Lower leg skin (tissue), 4 donors: ENCODE results near the gene ELAPOR1. TPM values are rescaled to one million over a fixed set of nuclear protein-coding genes. Genes with fewer than 3 reads are reported as not detected.

Experiments
- DNase-seq, 2 donors: peaks; one replicate each; pipeline ENCODE4 v3.0.0-alpha.2; 2019; ENCODE audit warnings: low spot score in 2 of 2
- H3K4me3 ChIP-seq: fragments of 200-600 bp; sonication (generic); 2 replicates; pipeline ENCODE4 v1.5.1; 2017; ENCODE audit warnings: mild to moderate bottlenecking, low read depth; ENCODE audit not compliant: poor library complexity, severe bottlenecking
- CTCF ChIP-seq, 3 donors: fragments of 450-650 bp; IDR thresholded peaks; one replicate each; pipeline ENCODE4 v1.5.1; 2016; ENCODE audit warnings: antibody characterized with exemption in 3 of 3, mild to moderate bottlenecking in 3 of 3, moderate library complexity in 2 of 3
- POLR2A ChIP-seq, 2 donors: fragments of 450-650 bp; IDR thresholded peaks; one replicate each; pipeline ENCODE4 v1.6.1; 2016 to 2017; ENCODE audit warnings: antibody characterized with exemption in 2 of 2, mild to moderate bottlenecking in 1 of 2, moderate library complexity in 1 of 2
- WGBS, 2 donors: methylation state at CpG; one replicate each; pipeline ENCODE4 v1.1.5; 2018; 5-methylcytosine and 5-hydroxymethylcytosine counted together
- intact Hi-C: fragments of 100-400 bp; cut with DNase I; formaldehyde crosslinking; loops from one replicate; pipeline ENCODE4 v1.15.0; 2023; ENCODE audit warnings: low total_unique reads
- total RNA-seq, 4 donors: library from RNA; depleted of rRNA; stranded (reverse); fragments of >200 nt; gene quantifications; one replicate each; pipeline ENCODE4 v1.1.0, GENCODE V29; 2016

ELAPOR1 gene
- total RNA-seq, 4 donors from 2014 or later = 16.4 to 60.0 (median 33.9) TPM

DNA sequence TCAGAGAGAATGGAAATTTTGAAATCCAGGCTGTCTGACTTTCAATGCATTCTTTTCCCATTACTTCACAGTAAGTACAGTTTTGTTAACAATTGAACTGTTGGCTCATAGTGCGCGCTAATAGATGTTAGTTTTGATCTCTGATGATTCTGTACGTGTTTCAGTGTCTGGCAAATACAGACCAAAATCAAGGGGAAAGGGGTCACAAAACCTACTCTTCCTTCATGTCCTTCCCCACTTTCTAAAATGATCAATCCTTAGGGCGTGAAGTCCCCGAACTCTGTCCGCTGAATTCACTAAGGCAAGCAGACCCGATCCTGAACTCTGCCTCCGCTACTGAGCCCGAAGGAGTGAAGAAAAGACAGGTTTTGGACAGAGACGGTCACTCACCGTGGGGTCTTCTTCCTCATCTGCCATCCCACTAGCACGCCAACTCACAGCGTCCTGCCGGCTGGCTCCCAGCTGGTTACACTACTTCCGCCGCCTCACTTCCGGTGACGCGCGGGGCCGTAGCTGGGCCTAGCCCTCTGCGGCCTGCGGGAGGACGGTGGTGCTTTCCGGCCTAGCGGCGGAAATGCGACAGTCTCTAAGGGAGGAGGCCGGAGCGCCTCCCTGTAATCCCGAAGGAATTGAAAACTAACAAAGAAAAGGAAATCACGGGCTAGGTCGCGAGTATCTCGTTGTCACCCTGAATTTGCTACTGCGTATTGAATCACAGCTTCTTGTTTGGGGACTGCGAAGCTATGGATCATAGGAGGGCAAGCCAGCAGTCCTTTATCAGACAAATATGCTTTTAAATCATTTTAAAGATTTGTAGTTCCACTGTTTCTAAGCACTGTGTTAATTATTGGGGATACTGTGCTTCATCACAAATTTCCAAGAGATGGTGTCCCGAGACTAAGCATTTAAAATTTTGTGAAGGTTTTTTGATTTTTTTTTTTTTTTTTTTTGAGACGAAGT is 38.1 kb upstream of the ELAPOR1 start, which contains the start of gene TAF13:
Gene TAF13, minus strand, starts transcription at position 473 of the 960 bp plus-strand sequence. Its CDS starts 56 bp downstream, at position 417.
- 5% methylated on average over 36 to 39 of the region's 39 CpGs for WGBS, 2 donors
- intact Hi-C loops = no loop called here

GRCh38 chr1:109078317-109078716 is 35.6 kb upstream of the ELAPOR1 start:
- no peak overlapping the region for H3K4me3 ChIP-seq
- intact Hi-C loops = no loop called here
- TF ChIP-seq POLR2A (IDR thresholded peaks at IDR 0.05) = no peak
- no peak for TF ChIP-seq CTCF (IDR thresholded peaks at IDR 0.05)
- 88 to 89% methylated on average over 1 of the region's 1 CpG for WGBS, 2 donors
- DNase-seq = no peak

More for the DNA sequence above, 38.1 kb upstream of the ELAPOR1 start, which contains the start of gene TAF13:
- TF ChIP-seq POLR2A (IDR thresholded peaks at IDR 0.05) (peak in 1 of 2 donors; percentile 38), CTCF (IDR thresholded peaks at IDR 0.05) (no peak)
- peak; percentile 92 to 99 for DNase-seq
- peak within 1 kb of the TSS; percentile 71 for H3K4me3 ChIP-seq

DNA sequence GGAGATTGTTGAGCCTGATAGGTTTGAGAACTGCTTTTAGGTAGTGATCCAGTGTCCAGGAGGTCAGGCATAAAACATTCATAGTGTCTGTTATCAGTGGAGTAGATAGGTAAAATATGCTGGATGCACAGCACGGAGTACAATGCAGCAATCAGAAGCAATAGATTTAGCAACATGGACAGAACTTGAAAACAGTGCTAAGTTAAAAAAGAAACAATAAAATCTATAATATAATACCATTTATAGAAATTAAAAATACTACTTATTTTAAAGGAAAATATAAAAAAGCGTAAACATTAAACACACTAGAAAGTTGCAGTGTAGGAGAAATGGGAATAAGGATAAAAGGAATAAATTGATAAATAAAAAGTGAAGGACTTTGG is 34.7 kb upstream of the ELAPOR1 start:
- H3K4me3 ChIP-seq = no peak overlapping the region
- 98 to 100% methylated on average over 2 of the region's 2 CpGs for WGBS, 2 donors
- intact Hi-C loops = no loop called here
- no peak for DNase-seq
- no peak for TF ChIP-seq POLR2A (IDR thresholded peaks at IDR 0.05)
- no peak for TF ChIP-seq CTCF (IDR thresholded peaks at IDR 0.05)

DNA sequence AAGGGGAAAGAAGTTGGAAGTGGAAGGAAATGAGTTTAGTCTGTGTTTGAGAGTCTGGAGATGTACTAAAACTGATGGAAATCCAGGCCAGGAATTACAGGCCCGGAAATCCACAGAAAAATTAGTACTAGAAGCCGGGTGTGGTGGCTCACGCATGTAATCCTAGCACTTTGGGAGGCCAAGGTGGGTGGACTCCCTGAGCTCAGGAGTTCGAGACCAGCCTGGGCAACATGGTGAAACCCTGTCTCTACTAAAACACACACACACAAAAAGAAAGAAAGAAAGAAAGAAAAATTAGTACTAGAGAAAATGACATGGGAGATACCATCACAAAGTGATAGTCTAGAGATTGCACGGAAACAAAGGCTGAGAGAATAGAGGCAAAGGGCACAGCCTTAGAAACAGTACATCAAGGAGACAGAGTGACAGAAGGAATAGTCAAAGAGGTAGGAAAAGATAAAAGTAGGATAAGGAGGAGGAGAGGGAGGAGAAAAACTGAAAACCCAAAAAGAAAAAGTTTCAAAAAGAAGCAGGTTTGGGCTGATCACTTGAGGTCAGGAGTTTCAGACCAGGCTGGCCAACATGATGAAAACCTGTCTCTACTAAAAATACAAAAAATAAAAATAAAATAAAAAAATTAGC is 33.4 kb upstream of the ELAPOR1 start:
- no peak overlapping the region for H3K4me3 ChIP-seq
- 57 to 60% methylated on average over 5 of the region's 5 CpGs for WGBS, 2 donors
- TF ChIP-seq POLR2A (IDR thresholded peaks at IDR 0.05) (no peak), CTCF (IDR thresholded peaks at IDR 0.05) (no peak)
- intact Hi-C loops = no loop called here
- DNase-seq = no peak

DNA sequence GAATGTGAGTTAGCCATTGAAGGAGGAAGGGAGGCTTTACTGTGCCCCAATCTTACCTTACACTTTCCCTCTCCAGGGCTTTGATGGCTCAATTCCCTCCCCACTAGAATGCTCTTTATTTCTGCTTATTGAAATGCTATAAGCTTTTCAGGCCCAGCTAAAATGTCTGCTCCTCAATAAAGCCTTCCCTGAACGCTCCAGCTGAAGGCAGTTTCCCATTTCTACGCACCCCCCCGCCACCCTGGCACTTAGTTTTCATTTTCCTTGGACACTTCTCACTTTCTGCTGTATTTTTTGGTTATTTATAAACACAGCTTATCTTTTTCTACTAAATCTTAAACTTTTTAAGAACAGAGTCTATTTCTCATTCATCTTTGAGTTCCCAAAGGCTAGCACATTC is 30.4 kb upstream of the ELAPOR1 start:
- no peak overlapping the region for H3K4me3 ChIP-seq
- TF ChIP-seq CTCF (IDR thresholded peaks at IDR 0.05) = no peak
- TF ChIP-seq POLR2A (IDR thresholded peaks at IDR 0.05) = no peak
- DNase-seq = no peak
- WGBS, 2 donors = 79 to 89% methylated on average over 3 of the region's 3 CpGs
- intact Hi-C loops = no loop called here
